Activated T-cell treated with anti-CD3 and anti-CD28 coated beads, Interleukin-2, amount 50 U/mL, for 48 hours (primary cell): ENCODE measurements around the gene ZBTB2.
"Not testable (repeated sequence)": the region's sequence is repeated elsewhere in the genome, so short reads cannot be mapped to it uniquely, and the experiment has no call there.

Source experiments
- DNase-seq, 2 experiments: peaks; one replicate each; pipeline ENCODE4 v3.0.0-alpha.2; 2020

The ZBTB2 gene

DNA sequence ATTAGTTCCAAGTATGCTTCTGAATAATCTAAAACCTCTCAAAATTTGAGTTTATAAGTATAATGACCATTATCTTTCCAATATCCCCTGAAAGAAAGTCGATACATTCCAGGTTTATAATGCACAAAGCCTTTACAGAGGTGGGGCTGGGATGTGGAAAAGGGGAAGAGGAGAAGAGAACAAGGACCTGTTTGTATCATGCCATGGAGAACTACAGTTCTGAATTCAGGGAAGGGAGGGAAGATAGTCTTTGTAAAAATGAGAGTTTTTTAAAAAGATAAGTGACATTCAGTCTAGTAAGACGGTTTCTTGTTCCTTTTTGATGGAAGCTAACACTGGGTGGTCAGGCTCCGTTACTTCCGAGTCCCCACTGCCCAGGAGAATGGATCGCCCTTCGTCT lies 26.1 kb downstream of the ZBTB2 start:
- DNase-seq = no peak

DNA sequence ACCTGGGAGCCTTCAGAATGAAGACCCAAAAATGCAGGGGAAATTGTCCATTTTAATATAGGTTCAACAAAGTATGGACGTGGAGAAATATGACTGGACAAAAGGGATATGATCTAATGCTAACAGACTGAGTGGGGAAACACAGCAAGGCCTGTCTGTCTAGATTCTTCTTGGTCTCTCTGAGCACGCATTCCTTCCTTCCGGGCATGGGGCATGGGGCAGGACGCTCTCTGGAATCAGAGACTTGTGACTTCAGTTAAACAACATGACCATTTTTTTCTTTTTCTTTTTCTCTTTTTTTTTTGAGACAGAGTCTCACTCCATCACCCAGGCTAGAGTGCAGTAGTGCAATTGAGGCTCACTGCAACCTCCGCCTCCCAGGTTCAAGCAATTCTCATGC lies 31.9 kb downstream of the ZBTB2 start:
- DNase-seq = no peak

DNA sequence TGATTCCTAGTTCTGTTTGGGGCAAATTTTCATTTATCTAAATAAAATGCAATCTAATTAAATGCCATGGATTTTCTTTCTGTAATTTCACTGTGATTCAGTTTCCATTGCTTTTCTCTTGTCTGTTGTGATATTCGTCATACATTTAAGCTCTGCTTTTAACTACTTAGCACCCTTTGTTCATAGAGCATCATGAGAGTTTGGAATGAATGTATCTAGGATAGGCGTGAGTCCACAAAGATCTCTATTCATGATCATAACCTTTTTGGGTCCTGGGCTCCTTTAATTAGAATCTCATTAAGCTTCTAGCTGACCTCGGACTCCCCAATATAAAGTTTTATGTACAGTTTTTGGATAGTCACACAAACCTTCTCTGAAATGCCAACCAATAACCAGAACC lies 32.9 kb downstream of the ZBTB2 start:
- no peak for DNase-seq

DNA sequence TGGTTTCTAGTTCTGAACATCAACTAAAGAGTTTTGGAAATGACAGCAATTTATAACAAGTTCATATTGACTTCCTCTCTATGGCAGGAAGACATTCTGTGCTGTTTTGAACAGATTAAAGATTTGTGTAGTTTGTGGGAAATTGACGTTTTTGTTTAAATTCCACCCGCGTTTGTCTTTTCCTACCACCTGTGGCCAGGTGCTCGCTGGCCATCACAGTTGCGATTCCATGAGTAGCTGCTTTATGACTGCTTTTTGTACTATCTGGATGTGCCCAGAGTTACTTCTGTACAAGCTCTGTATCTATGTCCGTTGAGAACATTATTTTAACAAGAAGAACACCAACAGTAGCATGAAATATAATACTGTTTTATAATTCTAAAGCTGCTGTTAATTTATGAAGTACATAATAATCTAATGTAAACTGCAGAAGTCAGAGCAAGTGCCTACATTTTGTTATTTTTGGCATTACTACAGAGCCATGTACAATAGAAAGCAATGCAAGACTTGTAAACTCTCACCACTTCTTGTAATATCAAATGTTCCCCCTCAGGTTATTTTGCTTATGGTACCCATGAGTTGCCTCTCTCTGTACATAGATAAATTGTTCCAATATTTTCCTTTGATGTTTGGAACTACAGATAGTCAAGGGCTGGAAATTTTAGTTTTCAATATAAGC lies 33.5 kb downstream of the ZBTB2 start:
- no peak for DNase-seq

DNA sequence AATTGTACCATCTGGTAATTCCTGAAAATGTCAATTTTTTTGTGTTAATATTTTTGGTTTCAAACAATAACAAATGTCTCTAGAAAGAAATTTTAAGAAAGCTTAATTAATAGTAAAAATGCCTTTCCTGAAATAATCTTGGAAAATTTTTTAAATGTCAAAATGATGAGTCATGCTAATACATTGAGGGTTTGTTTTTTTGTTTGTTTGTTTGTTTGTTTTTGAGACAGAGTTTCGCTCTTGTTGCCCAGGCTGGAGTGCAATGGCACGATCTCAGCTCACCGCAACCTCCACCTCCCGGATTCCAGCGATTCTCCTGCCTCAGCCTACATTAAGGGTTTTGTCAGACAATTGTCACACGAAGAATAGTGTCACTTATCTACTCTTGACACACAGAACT lies 34.4 kb downstream of the ZBTB2 start:
- DNase-seq = not testable (repeated sequence)

DNA sequence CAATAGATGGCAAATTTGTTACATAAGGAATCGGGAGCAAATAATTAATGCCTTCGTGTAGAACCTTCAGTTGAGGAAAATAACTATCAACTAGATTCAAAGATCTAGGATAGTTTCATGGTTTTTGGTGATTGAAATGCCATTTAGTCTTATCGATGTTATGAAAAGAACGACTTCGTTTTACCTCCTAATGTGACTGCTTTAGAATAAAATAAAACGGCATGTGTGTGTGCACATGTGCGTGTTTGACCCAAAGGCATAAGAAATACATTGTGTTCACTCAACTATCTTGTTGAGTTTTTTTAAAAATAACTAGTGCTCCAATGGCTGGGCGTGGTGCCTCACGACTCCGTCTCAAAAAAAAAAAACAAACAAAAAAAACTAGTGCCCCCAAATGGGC lies 37.6 kb downstream of the ZBTB2 start:
- no peak for DNase-seq

DNA sequence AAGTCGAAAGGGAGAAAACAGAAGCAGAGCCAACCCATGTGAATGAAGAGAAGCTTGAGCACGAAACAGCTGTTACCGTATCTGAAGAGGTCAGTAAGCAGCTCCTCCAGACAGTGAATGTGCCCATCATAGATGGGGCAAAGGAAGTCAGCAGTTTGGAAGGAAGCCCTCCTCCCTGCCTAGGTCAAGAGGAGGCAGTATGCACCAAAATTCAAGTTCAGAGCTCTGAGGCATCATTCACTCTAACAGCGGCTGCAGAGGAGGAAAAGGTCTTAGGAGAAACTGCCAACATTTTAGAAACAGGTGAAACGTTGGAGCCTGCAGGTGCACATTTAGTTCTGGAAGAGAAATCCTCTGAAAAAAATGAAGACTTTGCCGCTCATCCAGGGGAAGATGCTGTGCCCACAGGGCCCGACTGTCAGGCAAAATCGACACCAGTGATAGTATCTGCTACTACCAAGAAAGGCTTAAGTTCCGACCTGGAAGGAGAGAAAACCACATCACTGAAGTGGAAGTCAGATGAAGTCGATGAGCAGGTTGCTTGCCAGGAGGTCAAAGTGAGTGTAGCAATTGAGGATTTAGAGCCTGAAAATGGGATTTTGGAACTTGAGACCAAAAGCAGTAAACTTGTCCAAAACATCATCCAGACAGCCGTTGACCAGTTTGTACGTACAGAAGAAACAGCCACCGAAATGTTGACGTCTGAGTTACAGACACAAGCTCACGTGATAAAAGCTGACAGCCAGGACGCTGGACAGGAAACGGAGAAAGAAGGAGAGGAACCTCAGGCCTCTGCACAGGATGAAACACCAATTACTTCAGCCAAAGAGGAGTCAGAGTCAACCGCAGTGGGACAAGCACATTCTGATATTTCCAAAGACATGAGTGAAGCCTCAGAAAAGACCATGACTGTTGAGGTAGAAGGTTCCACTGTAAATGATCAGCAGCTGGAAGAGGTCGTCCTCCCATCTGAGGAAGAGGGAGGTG lies 38.7 kb downstream of the ZBTB2 start:
- no peak for DNase-seq

DNA sequence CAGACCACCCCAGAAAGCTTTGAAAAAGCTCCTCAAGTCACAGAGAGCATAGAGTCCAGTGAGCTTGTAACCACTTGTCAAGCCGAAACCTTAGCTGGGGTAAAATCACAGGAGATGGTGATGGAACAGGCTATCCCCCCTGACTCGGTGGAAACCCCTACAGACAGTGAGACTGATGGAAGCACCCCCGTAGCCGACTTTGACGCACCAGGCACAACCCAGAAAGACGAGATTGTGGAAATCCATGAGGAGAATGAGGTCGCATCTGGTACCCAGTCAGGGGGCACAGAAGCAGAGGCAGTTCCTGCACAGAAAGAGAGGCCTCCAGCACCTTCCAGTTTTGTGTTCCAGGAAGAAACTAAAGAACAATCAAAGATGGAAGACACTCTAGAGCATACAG lies 39.6 kb downstream of the ZBTB2 start:
- no peak for DNase-seq

DNA sequence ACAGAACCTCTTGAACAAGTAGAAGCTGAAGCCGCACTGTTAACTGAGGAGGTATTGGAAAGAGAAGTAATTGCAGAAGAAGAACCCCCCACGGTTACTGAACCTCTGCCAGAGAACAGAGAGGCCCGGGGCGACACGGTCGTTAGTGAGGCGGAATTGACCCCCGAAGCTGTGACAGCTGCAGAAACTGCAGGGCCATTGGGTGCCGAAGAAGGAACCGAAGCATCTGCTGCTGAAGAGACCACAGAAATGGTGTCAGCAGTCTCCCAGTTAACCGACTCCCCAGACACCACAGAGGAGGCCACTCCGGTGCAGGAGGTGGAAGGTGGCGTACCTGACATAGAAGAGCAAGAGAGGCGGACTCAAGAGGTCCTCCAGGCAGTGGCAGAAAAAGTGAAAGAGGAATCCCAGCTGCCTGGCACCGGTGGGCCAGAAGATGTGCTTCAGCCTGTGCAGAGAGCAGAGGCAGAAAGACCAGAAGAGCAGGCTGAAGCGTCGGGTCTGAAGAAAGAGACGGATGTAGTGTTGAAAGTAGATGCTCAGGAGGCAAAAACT lies 40.1 kb downstream of the ZBTB2 start:
- no peak for DNase-seq

DNA sequence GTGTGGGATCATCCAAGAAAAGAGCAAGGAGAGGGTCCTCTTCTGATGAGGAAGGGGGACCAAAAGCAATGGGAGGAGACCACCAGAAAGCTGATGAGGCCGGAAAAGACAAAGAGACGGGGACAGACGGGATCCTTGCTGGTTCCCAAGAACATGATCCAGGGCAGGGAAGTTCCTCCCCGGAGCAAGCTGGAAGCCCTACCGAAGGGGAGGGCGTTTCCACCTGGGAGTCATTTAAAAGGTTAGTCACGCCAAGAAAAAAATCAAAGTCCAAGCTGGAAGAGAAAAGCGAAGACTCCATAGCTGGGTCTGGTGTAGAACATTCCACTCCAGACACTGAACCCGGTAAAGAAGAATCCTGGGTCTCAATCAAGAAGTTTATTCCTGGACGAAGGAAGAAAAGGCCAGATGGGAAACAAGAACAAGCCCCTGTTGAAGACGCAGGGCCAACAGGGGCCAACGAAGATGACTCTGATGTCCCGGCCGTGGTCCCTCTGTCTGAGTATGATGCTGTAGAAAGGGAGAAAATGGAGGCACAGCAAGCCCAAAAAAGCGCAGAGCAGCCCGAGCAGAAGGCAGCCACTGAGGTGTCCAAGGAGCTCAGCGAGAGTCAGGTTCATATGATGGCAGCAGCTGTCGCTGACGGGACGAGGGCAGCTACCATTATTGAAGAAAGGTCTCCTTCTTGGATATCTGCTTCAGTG lies 40.8 kb downstream of the ZBTB2 start:
- DNase-seq = no peak

DNA sequence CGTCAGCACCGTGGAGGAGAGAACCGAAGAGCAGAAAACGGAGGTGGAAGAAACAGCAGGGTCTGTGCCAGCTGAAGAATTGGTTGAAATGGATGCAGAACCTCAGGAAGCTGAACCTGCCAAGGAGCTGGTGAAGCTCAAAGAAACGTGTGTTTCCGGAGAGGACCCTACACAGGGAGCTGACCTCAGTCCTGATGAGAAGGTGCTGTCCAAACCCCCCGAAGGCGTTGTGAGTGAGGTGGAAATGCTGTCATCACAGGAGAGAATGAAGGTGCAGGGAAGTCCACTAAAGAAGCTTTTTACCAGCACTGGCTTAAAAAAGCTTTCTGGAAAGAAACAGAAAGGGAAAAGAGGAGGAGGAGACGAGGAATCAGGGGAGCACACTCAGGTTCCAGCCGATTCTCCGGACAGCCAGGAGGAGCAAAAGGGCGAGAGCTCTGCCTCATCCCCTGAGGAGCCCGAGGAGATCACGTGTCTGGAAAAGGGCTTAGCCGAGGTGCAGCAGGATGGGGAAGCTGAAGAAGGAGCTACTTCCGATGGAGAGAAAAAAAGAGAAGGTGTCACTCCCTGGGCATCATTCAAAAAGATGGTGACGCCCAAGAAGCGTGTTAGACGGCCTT lies 41.6 kb downstream of the ZBTB2 start:
- DNase-seq = no peak

DNA sequence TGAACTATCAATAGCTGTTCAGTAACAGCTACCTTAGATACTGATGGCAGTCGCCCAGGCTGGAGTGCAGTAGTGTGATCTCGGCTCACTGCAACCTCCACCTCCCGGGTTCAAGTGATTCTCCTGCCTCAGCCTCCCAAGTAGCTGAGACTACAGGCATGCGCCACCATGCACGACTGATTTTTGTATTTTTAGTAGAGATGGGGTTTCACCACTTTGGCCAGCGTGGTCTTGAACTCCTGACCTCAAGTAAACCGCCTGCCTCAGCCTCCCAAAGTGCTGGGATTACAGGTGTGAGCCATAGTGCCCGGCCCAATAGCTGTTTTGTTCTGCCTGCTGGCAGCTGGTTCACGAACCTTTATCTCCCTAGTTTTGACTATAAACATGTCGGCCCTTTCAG lies 48.6 kb downstream of the ZBTB2 start:
- DNase-seq = not testable (repeated sequence)

DNA sequence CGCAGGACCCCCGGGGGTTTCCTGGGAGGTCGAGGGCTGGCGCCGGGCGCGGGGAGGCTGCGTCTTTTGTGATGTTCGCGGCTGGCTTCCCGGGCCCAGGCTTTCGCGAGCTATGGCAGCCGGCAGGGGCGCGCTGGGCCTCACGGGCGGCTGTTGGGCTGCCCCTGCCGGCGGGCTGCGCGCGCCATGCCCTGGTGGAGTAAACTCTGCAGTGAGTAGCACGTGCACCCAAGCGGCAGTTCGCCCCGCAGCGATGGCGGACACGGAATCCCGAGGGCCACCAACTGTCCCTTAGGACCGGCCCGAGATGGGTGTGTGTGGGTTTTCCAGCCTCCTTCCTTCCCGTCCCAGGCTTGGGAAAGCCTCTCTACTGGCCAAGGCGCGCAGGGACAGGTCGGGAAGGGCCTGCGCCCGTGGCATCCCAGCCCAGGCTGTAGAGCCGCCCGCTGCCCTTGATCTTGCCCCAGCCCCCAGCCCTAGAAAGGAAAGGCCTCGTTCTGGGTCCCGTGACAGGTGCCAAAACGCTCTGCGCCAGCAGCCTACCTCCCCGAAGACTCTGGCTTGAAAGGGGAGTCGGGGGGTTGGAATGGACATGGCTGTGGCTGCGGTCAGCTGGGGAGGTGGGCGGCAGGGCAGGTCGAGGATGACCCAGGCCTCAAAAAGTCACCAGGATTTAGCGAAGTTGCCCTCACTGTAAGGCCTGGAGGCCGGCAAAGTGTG lies 49.7 kb downstream of the ZBTB2 start:
- DNase-seq = no peak

DNA sequence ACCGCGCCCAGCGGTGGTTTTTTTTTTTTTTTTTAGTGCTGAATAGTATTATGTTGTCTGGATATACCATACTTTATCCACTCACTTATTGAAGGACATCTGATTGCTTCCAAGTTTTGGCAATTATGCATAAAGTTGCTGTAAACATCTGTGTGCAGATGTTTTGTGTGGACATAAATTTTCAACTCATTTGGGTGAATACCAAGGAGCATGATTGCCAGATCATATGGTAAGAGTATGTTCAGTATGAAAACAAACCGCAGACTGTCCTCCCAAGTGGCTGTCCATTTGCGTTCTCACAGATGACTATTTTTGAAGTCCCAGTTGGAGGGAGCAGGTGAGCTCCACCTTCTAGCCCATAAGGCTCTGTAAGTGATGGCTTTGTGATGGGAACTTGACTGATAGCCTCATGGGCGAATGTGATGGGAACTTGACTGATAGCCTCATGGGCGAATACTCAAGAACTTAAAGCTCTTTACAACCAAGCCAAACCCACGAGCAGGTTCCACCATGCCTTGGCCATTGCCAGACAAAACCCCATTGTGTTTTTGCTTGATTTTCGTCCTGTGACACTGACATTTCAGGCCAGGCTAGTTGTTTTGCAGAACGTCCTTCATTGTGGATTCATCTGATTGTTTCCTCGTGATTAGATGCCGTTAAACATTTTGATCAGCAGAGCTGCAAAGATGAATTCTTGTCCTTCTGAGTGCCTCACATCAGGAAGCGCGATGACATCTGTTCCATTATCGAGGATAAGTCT lies 51.0 kb downstream of the ZBTB2 start:
- no peak for DNase-seq

DNA sequence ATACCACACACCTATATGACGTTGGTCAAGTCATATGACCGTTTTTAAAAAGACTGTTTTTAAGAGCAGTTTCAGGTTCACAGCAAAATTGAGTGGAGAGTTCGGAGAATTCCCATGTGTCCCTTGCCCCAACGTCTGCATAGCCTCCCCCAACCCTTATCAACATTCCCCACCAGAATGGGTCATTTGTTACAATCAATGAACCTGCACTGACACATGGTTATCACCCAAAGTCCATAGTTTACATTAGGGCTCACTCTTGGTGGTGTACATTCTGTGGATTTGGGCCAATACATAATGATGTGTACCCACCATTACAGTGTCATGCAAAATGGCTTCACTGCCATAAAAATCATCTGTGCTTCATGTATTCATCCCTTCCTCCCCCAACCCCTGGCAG lies 52.0 kb downstream of the ZBTB2 start:
- DNase-seq = no peak

DNA sequence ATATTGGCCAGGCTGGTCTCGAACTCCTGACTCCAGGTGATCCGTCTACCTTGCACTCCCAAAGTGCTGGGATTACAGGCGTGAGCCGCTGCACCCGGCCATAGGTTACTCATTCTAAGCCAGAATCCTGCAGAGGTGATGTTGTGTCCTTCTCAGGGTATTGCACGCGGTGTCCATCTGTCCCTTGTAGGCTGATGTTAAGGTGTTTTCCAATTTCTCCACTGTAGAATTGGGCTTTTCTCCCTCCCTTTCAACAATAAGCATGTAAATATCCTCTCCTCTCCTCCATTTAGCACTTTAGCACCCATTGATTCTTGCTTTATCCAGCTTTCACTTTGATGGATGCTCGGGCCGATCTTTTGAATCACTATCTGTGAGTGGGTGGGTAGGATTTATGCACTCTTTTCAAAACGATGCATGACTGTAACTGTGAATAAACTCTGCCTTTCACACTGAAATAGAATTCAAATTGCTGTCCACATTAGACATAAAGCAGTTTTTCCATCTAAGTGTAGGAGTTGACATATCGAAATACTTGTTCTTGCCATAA lies 52.6 kb downstream of the ZBTB2 start:
- no peak for DNase-seq

DNA sequence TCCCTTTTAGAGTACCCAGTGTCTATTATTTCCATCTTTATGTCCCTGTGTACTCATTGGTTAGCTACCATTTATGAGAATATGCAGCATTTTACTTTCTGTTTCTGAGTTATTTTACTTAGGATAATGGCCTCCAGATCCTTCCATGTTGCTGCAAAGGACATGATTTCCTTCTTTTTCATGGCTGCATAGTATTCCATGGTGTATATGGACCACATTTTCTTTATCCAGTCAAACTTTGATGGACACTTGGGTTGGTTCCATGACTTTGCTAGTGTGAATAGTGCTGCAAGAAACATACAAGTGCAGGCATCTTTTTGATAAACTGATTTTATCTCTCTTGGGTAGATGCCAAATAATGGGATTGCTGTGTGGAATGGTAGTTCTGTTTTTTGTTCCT lies 55.4 kb downstream of the ZBTB2 start:
- no peak for DNase-seq

DNA sequence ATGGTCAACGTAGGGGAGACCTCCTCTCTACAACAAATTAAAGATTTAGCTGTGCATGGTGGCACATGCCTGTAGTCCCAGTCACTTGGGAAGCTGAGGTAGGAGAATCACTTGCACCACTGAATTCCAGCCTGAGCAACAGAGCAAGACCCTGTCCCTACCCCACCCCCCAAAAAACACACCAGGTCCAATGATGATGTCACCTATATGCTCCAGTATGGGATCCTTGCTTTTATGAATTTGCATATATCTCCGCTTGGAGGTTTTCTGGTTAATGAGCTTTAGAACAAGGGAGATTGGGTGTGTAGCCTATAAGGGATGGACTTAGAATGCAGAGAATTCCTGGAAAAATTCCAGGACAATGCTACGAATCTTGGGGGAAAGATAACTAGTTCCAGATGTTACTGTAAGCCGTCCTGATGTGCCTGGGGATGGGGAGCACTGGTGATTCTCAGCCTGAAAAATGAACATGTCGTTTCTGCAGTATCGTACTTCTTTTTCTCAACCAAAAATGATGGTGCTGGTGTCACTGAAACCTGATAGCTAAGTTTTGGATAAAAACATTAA lies 61.1 kb downstream of the ZBTB2 start:
- no peak for DNase-seq

DNA sequence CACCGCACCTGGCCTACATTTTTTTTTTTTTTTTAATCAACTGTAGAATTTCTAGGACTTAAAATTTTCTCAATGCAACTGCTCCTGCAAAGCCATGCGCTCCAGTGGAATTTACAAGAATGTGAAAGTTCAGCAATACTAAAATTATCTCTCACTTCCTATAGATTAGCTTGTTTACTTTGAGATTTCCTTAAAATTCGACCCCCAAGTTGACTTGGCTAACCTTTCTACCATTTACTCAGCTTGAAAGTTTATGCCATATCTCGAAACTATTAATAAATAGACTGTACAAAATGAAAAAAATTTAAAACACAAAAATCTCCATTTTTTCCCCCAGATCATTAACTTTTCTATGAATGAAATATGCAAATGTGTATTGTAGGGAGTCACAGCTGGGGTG lies 64.3 kb downstream of the ZBTB2 start:
- DNase-seq = no peak

DNA sequence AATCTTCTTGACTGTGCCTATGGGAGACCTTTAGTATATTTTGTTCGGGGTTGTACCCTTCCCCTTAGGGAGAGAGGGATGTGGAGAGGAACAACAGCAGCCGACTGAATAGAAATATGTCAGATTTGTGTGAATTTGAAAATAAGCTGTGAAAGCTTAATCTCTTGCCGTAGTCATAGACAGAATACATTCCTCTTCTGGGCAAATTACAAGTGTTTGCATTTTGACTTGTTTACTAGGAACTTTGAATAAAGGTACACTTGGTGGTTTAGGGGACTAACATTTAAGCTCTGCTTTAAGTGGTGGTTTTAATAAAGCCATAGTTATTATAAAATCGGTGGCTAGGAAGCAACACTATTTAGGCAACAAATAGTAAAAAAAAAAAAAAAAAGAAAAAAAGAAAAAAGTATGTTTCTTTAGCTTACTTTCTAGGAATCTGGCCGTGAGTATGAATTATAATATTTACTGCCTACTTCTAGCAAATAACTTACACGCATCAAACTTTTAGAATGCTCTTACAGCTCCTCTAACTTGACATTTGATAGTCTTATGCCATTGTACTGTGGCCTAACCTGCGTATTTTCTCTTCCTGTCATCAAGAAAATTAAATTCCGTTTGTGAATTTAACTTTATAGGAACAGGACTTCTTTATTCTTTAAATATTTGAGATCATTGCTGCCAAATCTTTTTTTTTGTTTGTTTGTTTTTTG lies 65.1 kb downstream of the ZBTB2 start:
- no peak for DNase-seq
